Gastroesophageal sphincter (tissue), 3 donors: ENCODE data around the gene CTH.
"Not testable (repeated sequence)": the region's sequence is repeated elsewhere in the genome, so short reads cannot be mapped to it uniquely, and the experiment has no call there.

Source experiments
- POLR2AphosphoS5 ChIP-seq: sonication (generic); formaldehyde crosslinking; IDR thresholded peaks from one replicate; pipeline ENCODE4 v1.6.1; 2017; ENCODE audit warnings: antibody characterized with exemption
- TF ChIP-seq, protein P1 (sequence below), 4 experiments: fragments of 200-600 bp in 2 of 4; fragments of 450-650 bp in 2 of 4; sonication (generic) in 1 of 4; IDR thresholded peaks; one replicate each; pipeline ENCODE4 v1.5.1; 2017 to 2019; ENCODE audit warnings: antibody characterized with exemption in 4 of 4, mild to moderate bottlenecking in 2 of 4, moderate library complexity in 2 of 4

DNA sequence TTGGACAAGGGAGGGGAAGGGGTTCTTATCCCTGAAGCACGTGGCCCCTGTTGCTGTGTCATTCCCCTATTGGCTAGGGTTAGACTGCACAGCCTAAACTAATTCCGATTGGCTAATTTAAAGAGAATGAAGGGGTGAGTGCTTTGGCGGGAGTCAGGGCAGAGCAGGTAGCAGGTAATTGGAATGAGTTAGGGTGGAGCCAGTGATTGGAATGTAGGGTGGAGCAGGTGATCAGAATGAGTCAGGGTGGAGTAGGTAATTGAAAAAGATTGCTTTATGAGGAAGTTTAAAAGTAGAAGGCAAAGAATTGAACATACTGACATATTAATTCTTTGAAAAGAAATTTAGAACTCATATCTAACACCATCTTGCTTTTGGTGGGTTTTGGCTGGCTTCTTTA lies 44.1 kb upstream of the CTH start:
- TF ChIP-seq, protein P1, sequence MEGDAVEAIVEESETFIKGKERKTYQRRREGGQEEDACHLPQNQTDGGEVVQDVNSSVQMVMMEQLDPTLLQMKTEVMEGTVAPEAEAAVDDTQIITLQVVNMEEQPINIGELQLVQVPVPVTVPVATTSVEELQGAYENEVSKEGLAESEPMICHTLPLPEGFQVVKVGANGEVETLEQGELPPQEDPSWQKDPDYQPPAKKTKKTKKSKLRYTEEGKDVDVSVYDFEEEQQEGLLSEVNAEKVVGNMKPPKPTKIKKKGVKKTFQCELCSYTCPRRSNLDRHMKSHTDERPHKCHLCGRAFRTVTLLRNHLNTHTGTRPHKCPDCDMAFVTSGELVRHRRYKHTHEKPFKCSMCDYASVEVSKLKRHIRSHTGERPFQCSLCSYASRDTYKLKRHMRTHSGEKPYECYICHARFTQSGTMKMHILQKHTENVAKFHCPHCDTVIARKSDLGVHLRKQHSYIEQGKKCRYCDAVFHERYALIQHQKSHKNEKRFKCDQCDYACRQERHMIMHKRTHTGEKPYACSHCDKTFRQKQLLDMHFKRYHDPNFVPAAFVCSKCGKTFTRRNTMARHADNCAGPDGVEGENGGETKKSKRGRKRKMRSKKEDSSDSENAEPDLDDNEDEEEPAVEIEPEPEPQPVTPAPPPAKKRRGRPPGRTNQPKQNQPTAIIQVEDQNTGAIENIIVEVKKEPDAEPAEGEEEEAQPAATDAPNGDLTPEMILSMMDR (IDR thresholded peaks at IDR 0.05): not testable (repeated sequence)
- not testable (repeated sequence) for TF ChIP-seq POLR2AphosphoS5
